Type B pancreatic cell (in vitro differentiated cells): Measurements from ENCODE around the gene PTPRM. TPM values are rescaled to one million over a fixed set of nuclear protein-coding genes. Genes with fewer than 3 reads are reported as not detected.

Experiments used
- DNase-seq: peaks from one replicate; pipeline ENCODE4 v3.0.0; 2021; ENCODE audit warnings: mixed read lengths; ENCODE audit not compliant: unreplicated experiment; ENCODE audit errors: extremely low spot score
- H3K27ac Mint-ChIP-seq: 2 replicates; pipeline ENCODE4 v1.8.0; 2021; ENCODE audit warnings: mild to moderate bottlenecking, mixed read lengths
- H3K27me3 Mint-ChIP-seq: 2 replicates; pipeline ENCODE4 v1.8.0; 2021; ENCODE audit warnings: mixed read lengths
- H3K36me3 Mint-ChIP-seq: 2 replicates; pipeline ENCODE4 v1.8.0; 2021; ENCODE audit warnings: mixed read lengths
- H3K4me1 Mint-ChIP-seq: one replicate; pipeline ENCODE4 v1.8.0; 2021; ENCODE audit warnings: mixed read lengths; ENCODE audit not compliant: unreplicated experiment
- H3K4me3 Mint-ChIP-seq: 2 replicates; pipeline ENCODE4 v1.8.0; 2021; ENCODE audit warnings: mild to moderate bottlenecking, mixed read lengths
- H3K9me3 Mint-ChIP-seq: 2 replicates; pipeline ENCODE4 v1.8.0; 2021; ENCODE audit warnings: mixed read lengths
- total RNA-seq: library from RNA; stranded (reverse); gene quantifications from 2 replicates; pipeline ENCODE4 v1.2.1, GENCODE V29; 2021; ENCODE audit warnings: low replicate concordance
- TF ChIP-seq, protein P1 (sequence below): fragments of 200-600 bp; sonication (generic); conservative IDR thresholded peaks from 2 replicates; pipeline ENCODE4 v1.5.0; 2021; ENCODE audit warnings: antibody characterized with exemption, mild to moderate bottlenecking

The PTPRM gene
- total RNA-seq, 1 donor from 2014 or later: 18.6 TPM

DNA sequence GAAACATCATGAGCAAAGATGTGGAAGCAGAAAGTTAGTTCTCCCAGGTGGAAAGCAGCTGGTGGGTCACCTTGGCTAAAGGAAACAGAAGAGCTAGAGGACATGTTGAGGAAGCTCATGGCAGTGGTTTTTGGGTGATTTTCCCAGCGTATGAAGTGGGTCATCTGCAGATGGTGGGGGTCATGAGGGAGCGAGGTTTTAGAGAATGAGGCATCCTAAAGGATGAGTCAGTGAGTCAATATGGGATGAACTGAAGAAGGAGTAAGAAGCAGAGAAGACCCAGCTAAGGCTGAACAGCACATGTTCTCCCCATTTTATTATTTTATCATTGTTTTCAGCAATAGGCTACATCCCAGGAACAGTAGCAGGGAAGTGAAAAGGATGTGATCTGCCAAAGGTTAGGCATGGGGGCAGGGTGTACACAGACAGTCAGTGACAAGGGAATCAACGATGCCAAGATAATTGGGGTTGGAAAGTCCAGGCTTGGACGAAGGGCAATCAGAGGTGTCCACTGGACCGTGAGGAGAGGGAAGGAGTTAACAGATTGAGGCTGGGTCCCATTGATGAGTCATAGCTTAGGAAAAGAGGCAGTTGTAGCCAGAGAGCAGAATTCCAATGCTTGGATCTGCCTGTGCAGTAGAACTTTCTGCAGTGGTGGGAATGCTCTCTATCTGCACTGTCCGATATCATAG is 752.8 kb downstream of the PTPRM start:
- Mint-ChIP-seq H3K36me3 (peaks cover 3% of the 10 kb centered on the region), H3K4me1 (no peaks in the 10 kb centered on the region), H3K27me3 (no peaks in the 10 kb centered on the region), H3K27ac (no peak overlapping the region), H3K4me3 (no peak overlapping the region), H3K9me3 (no peaks in the 10 kb centered on the region)
- TF ChIP-seq, protein P1, sequence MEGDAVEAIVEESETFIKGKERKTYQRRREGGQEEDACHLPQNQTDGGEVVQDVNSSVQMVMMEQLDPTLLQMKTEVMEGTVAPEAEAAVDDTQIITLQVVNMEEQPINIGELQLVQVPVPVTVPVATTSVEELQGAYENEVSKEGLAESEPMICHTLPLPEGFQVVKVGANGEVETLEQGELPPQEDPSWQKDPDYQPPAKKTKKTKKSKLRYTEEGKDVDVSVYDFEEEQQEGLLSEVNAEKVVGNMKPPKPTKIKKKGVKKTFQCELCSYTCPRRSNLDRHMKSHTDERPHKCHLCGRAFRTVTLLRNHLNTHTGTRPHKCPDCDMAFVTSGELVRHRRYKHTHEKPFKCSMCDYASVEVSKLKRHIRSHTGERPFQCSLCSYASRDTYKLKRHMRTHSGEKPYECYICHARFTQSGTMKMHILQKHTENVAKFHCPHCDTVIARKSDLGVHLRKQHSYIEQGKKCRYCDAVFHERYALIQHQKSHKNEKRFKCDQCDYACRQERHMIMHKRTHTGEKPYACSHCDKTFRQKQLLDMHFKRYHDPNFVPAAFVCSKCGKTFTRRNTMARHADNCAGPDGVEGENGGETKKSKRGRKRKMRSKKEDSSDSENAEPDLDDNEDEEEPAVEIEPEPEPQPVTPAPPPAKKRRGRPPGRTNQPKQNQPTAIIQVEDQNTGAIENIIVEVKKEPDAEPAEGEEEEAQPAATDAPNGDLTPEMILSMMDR: no peak
- DNase-seq: no peak

DNA sequence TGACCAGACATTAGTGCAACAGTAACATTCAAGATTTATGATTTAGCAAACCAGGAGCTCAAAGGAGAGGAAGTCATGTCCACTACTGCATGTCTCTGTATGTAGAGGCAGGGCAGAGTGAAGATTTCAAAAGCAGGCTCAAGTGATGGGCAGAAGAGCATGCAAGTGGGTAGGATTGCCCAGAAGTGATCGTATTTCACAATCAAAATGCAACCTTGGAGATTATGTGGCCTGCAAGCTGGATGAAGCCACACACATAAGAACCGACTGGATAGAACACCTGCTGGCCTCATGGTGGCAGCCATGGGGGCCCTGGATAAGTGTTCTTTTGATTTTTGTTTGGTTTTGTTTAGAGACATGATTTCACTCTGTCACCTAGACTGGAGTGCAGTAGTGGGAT is 755.4 kb downstream of the PTPRM start:
- Mint-ChIP-seq H3K36me3 (peaks cover 3% of the 10 kb centered on the region), H3K4me3 (no peak overlapping the region), H3K27ac (no peak overlapping the region), H3K27me3 (no peaks in the 10 kb centered on the region), H3K9me3 (no peaks in the 10 kb centered on the region), H3K4me1 (peaks cover 6% of the 10 kb centered on the region)
- no peak for DNase-seq
- TF ChIP-seq, protein P1: no peak

DNA sequence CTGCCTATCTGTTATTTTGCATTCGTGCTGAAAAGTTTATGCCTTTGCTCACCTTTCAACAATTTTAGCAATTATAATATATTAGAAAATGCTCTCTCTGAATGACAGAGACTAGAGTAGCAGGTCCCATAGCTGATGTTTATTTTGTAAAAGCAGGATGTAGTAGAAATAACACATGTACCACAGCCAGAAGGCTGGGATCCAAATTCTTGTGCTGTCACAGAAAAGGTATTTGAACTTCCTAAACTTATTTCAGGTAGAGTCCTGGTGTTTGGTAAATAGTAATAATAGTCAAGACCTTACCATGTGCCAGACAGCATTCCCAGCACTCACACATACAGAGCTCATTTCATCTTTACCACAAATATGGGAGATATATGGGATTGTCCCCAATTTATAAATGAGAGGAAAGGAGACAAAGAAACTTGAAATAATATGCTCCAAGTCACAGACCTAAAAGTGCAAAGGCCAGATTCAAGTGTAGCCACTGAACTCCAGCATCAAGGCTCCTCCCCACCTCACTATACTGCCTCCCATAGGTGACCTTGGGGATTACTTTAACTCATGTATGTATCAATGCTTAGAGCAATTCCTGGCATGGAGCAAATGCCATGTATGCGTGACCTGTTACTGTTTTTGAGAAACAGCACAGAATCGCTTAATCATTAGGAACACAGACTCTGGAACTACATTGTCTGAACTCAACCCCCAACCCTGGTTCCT is 757.4 kb downstream of the PTPRM start:
- Mint-ChIP-seq H3K9me3 (no peaks in the 10 kb centered on the region), H3K27ac (no peak overlapping the region), H3K4me3 (no peak overlapping the region), H3K27me3 (no peaks in the 10 kb centered on the region), H3K36me3 (no peaks in the 10 kb centered on the region), H3K4me1 (peaks cover 13% of the 10 kb centered on the region)
- TF ChIP-seq, protein P1: no peak
- no peak for DNase-seq

DNA sequence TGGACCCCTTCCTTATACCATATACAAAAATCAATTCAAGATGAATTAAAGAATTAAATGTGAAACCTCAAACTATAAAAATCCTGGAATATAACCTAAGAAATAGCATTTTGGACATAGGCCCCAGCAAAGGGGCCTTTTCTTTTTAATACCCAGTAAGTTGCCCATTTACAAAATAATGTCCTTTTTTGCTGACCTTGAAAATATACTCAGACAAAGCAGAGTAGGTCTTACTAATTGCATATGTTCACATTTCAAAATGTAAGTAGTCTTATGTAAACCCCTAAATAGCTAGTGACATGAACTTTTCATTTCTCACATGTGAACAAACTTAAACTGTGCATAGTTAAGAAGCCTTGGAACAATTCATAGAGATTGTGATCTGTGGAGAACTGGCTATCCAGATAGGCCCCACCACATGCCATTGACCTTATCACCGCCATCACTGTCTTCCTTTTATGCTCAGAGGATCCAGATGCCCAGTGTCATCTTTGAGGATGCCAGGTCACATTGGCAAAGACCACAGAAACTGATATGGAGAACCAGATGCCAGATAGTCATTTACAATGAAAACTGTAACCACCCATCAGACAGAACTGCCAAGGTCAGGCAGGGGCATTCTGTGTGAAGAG is 759.8 kb downstream of the PTPRM start:
- Mint-ChIP-seq H3K4me1 (peaks cover 13% of the 10 kb centered on the region), H3K27me3 (no peaks in the 10 kb centered on the region), H3K4me3 (no peak overlapping the region), H3K27ac (no peak overlapping the region), H3K36me3 (no peaks in the 10 kb centered on the region), H3K9me3 (no peaks in the 10 kb centered on the region)
- TF ChIP-seq, protein P1: no peak
- DNase-seq: no peak

DNA sequence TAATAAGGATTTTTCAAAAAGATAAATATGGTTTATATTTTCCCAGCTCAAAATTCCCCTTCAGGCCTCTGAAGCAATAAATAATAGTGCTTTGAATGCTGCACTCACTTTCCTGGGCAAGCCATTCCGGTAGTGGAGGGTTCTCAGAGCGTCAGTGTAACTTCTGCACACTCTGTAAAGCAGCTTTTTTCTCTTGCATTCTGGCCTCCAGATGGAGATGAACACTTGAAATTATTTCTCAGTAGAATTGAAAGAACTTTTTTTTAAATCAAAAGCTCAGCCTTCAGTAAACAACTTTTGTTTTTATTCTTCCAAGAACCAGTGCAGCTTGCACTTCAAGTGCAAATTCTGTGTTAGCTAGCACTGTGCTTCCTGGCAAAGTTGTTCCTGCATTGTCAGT is 761.0 kb downstream of the PTPRM start:
- TF ChIP-seq, protein P1: no peak
- H3K27ac Mint-ChIP-seq: no peak overlapping the region
- no peaks in the 10 kb centered on the region for H3K9me3 Mint-ChIP-seq
- no peaks in the 10 kb centered on the region for H3K36me3 Mint-ChIP-seq
- DNase-seq: no peak
- peaks cover 13% of the 10 kb centered on the region for H3K4me1 Mint-ChIP-seq
- no peaks in the 10 kb centered on the region for H3K27me3 Mint-ChIP-seq
- no peak overlapping the region for H3K4me3 Mint-ChIP-seq
